GM13976 (cell line): Measurements from ENCODE around the gene TENM4.

Experiments used
- DNase-seq: peaks from one replicate; pipeline ENCODE4 v3.0.0; 2012; ENCODE audit warnings: low spot score
- in situ Hi-C: fragments of 300-500 bp; cut with MboI; formaldehyde crosslinking; loops from one replicate; pipeline ENCODE4 v1.12.0; 2022; ENCODE audit warnings: low sequenced_read_pairs, mixed read lengths, inconsistent platforms; ENCODE audit not compliant: unreplicated experiment
- TF ChIP-seq, protein P1 (sequence below): IDR thresholded peaks from 2 replicates; pipeline ENCODE4 v1.5.1; 2012; ENCODE audit warnings: borderline replicate concordance, mild to moderate bottlenecking; ENCODE audit not compliant: insufficient read depth; ENCODE audit errors: extremely low read depth, missing control alignments, control extremely low read depth

Gene TENM4

GRCh38 chr11:78940500-78941225, 500.2 kb downstream of the TENM4 start:
- in situ Hi-C loops: no loop called here
- no peak for DNase-seq
- TF ChIP-seq, protein P1, sequence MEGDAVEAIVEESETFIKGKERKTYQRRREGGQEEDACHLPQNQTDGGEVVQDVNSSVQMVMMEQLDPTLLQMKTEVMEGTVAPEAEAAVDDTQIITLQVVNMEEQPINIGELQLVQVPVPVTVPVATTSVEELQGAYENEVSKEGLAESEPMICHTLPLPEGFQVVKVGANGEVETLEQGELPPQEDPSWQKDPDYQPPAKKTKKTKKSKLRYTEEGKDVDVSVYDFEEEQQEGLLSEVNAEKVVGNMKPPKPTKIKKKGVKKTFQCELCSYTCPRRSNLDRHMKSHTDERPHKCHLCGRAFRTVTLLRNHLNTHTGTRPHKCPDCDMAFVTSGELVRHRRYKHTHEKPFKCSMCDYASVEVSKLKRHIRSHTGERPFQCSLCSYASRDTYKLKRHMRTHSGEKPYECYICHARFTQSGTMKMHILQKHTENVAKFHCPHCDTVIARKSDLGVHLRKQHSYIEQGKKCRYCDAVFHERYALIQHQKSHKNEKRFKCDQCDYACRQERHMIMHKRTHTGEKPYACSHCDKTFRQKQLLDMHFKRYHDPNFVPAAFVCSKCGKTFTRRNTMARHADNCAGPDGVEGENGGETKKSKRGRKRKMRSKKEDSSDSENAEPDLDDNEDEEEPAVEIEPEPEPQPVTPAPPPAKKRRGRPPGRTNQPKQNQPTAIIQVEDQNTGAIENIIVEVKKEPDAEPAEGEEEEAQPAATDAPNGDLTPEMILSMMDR: no peak

DNA sequence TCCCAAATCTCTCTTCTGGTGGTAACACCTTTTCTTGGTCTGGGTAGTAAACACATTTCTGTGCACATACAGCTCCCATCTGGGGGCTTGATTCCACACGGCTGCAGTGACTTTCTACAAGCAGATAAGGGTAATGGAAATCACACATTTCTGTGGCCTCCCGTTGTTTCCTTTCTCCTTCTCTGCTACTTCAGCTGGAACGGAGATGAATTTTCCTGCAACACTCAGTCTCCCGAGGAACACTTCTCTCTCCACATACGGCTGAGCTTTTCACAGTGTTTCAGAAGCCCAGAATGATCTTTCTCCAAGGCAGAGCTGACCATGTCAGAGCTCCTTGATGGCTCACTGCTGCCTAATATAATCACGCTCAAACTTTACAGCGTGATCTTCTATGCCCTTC, 501.9 kb downstream of the TENM4 start:
- in situ Hi-C loops: no loop called here
- TF ChIP-seq, protein P1: no peak
- no peak for DNase-seq

- in situ Hi-C loops: no loop called here
- TF ChIP-seq, protein P1: no peak
- no peak for DNase-seq
Measured at GRCh38 chr11:78938036-78938435, 502.8 kb downstream of the TENM4 start.

DNA sequence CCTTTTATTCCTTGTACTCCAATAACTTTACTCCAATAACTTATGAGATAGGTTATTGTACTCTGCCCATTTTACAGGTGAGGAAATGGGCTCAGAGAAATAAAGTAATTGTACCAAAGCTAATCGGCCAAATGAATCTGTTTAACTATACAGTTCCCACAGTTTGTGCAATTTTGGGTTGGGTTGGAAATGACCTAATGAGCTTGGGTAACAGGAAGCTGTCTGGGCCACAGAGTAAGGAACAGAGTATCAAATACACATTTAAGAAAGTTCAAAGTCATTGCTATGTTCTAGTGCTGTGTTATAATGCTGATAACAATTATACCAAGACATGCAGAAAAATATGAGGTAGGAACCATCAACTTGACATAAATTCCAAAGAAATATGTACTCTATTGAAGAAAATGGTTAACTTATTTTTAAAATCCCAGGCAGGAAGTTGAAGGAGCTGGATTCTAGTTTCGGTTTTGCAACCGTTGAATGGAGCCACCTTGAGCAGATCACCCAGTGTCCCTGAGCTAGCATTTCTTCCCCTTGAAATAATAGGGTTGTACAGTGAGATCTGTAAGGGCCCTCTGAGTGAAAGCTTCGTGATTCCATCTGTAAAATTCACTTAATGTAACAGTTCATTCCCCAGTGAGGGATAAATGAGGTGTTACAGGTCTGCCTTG, 505.3 kb downstream of the TENM4 start:
- no peak for DNase-seq
- in situ Hi-C loops: no loop called here
- TF ChIP-seq, protein P1: no peak

- in situ Hi-C loops: no loop called here
- no peak for DNase-seq
- TF ChIP-seq, protein P1: no peak
Measured at GRCh38 chr11:78933350-78933749, 507.5 kb downstream of the TENM4 start.

GRCh38 chr11:78932757-78933156, 508.1 kb downstream of the TENM4 start:
- no peak for DNase-seq
- in situ Hi-C loops: no loop called here
- TF ChIP-seq, protein P1: no peak

- DNase-seq: no peak
- in situ Hi-C loops: no loop called here
- TF ChIP-seq, protein P1: no peak
Measured at GRCh38 chr11:78931891-78932290, 508.9 kb downstream of the TENM4 start.
